ENCODE results near the gene IL12RB1. TPM values are rescaled to one million over a fixed set of nuclear protein-coding genes. Genes with fewer than 3 reads are reported as not detected.

IL12RB1 gene
- total and polyA plus RNA-seq, 2 of the 8 experiments (the other 6 are each of a cell fraction or from before 2014, with no cell fraction given): 0.03 TPM; not detected in 1

DNA sequence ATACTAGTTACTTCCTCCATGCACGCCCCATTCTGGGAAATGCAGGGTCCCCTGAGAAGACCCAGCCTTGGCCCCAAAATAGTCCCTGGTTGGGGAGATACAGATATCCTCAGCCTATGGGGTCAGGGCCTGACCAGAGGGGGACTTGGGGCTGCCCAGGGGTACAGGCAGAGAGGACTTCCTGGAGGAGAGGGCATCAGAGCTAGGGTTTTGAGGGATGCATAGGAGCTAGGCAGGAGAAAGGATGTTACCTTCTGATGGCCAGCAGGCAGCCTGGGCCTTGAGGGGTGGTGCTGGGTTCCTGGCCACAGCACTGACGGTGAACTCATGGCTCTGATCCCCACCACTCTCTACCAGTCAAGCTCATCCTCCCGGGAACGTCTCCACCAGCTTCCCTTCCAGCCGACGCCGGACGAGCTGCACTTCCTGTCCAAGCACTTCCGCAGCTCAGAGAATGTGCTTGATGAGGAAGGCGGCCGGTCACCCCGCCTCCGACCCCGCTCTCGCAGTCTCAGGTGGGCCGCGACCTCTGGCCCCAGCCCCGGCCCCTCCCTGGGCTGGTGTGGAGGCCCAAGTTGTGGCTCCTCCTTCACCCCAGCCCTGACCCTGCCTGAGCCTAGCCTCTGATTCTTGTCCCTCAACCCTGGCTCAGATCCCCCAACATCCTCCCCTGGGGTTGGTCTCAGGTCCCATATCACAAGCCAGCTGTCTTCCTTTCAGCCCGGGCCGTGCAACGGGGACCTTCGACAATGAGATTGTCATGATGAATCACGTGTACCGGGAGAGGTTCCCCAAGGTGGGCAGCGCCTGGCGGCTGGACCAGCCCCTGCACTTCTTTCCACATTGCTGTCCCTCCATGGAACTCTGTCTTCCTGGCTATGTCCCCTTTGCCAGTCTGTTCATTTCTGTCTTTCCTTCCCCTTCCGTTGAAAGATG lies 36.4 kb upstream of the IL12RB1 start (continued):
- TF ChIP-seq SRF (IDR thresholded peaks at IDR 0.05; ENCODE audit: low read depth, low read length) (no peak), TEAD4 (IDR thresholded peaks at IDR 0.05; ENCODE audit: low read depth, low read length) (no peak), KDM5A (IDR thresholded peaks at IDR 0.05; ENCODE audit: low read length) (no peak), EP300 (IDR thresholded peaks at IDR 0.05; ENCODE audit: borderline replicate concordance in 1 of 2, low read depth in 2 of 2, low read length in 2 of 2) (no peak), NANOG (IDR thresholded peaks at IDR 0.05; ENCODE audit: insufficient read depth, low read depth, low read length, poor library complexity, severe bottlenecking) (no peak), SP2 (IDR thresholded peaks at IDR 0.05; ENCODE audit: low read length) (no peak), RFX5 (IDR thresholded peaks at IDR 0.05; ENCODE audit: borderline replicate concordance, low read depth, low read length) (no peak), EZH2 (IDR thresholded peaks at IDR 0.05; ENCODE audit: low read depth, low read length, severe bottlenecking) (no peak), CREB1 (IDR thresholded peaks at IDR 0.05) (no peak), TAF1 (IDR thresholded peaks at IDR 0.05; ENCODE audit: low read depth, low read length) (no peak)
